Astrocyte of the cerebellum (primary cell): ENCODE measurements around the gene ATP6V0D1.

Experiments used
- DNase-seq: peaks from one replicate; pipeline ENCODE4 v3.0.0-alpha.2; 2011; ENCODE audit warnings: low read depth
- H3K4me3 ChIP-seq: 2 replicates; pipeline ENCODE4 v1.5.1; 2011; ENCODE audit warnings: mild to moderate bottlenecking, low read depth, low read length, moderate library complexity
- in situ Hi-C: cut with HindIII; loops from 2 replicates; pipeline ENCODE4 v1.10.0; 2017; ENCODE audit warnings: low sequenced_read_pairs
- TF ChIP-seq, protein P1 (sequence below): IDR thresholded peaks from 2 replicates; pipeline ENCODE4 v1.5.1; 2012; ENCODE audit warnings: low read length, low read depth, moderate library complexity, mild to moderate bottlenecking; ENCODE audit errors: missing control alignments

Gene ATP6V0D1

DNA sequence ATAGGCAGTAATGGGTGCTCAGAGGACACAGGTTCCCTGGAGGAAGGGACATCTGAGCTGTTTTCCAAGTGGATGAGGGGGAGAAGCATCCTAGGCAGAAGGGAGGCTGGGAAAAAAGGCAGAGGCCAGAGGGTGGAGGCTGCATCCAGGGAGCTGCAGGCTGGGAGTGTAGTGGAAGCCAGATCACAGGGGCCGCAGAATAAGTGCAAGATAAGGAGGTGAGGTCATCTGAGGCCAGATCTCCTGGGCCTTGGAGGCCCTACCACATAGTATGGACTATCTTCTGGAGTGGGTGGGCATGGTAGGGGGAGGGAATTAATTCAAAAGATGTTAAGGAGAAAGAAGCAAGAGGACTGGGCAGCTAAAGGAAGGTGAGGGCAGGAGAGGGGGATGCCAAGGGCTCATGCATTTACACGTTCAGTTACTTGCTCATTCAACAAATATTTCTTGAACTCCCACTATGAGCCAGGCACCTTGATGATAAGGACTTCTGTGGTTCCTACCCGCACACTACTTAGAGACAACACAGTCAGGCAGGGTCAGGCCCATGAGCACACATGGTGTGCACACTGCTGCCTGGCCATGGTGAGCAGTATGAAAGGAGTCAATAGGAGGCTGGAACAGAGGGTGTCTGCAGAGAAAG, 45.3 kb upstream of the ATP6V0D1 start:
- DNase-seq, result no peak
- TF ChIP-seq, protein P1, sequence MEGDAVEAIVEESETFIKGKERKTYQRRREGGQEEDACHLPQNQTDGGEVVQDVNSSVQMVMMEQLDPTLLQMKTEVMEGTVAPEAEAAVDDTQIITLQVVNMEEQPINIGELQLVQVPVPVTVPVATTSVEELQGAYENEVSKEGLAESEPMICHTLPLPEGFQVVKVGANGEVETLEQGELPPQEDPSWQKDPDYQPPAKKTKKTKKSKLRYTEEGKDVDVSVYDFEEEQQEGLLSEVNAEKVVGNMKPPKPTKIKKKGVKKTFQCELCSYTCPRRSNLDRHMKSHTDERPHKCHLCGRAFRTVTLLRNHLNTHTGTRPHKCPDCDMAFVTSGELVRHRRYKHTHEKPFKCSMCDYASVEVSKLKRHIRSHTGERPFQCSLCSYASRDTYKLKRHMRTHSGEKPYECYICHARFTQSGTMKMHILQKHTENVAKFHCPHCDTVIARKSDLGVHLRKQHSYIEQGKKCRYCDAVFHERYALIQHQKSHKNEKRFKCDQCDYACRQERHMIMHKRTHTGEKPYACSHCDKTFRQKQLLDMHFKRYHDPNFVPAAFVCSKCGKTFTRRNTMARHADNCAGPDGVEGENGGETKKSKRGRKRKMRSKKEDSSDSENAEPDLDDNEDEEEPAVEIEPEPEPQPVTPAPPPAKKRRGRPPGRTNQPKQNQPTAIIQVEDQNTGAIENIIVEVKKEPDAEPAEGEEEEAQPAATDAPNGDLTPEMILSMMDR, result no peak
- H3K4me3 ChIP-seq, result no peak overlapping the region
- in situ Hi-C loops, result no loop called here

DNA sequence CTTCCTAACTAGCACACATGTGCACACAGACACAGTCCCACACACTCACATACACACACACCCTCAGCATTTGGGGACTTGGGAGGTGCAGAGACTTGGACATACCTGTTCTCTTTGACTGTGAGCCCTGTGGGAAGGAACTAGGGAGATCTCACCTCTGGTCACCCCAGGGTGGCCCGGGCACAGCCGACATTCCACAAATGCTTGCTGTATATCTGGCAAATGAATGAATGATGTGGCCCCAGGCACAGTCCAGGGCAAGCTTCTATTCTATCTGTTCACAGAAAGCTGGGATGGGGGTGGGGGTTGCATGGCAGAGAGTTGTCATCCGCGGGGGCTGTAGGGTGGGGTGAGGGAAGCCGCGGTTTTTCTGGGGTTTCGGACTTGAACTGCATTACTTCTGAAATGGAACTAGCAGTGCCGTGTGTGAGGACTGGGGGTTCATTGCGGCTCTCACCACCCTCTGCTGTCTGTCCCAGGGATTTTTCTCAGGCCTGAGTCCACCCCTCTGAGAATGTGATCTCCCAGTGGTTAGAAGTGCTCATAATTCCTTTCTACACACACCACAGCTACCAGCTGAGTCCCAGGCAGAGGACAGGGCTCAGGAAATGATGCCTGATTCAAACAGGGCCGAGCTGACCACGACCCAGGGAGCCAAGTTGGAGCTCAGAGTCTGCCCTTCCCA, 44.4 kb upstream of the ATP6V0D1 start:
- TF ChIP-seq, protein P1, result peak; percentile 35
- H3K4me3 ChIP-seq, result no peak overlapping the region
- DNase-seq, result no peak
- in situ Hi-C loops, result no loop called here

DNA sequence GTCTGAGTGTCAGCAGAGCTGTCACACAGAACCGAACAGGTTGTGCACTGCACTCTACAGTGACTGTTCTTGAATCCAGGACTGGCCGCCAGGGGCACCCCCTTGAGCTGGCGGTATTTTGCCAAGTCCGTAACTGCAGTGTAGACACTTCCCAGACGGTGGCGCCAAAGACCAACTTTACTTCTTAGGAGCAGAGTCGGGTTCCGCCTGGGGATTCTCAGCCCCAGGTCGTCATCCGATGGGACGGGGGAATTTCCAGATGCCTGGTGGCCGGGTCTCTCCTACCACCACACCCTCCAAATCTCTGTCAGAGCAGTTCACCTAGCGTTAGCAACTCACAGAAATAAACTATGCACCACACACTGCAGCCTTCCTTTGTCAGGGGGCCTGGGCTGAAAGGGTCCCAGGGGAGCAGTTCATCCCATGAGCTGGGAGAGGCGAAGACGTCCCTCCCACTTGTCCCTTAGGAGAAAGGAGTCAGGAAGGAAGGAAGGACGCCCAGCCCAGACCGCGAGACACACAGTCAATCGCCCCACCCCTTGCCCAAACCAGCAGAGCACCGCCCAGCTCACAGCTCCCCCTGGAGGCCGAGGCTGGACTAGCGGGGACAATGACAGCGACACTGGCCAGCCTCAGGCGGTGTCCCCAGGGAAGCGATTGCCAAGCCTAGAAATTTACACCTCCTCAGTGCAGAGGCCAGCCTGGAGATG, 40.3 kb upstream of the ATP6V0D1 start:
- in situ Hi-C loops, result no loop called here
- TF ChIP-seq, protein P1, result peak; percentile 93
- DNase-seq, result peak; percentile 90

DNA sequence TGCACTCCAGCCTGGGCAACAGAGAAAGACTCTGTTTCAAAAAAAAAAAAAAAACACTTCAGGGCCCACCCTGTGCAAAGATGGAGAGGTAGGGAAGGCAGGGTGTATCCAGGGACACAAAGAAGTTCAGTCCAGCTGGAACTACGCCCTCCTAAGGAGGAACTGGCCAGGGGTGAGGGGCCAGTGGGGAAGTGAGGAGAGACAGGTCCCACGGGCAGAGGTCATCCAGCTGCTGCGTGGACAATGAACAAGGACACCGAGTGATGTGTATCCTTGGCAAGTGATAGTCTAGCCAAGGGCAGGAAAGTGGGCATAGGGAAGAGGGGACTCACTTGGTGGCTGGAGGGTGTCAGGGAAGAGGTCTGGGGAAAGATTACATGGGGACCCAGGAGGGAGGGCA, 38.3 kb upstream of the ATP6V0D1 start:
- H3K4me3 ChIP-seq, result no peak overlapping the region
- in situ Hi-C loops, result no loop called here

More for the DNA sequence above, 40.3 kb upstream of the ATP6V0D1 start:
- peak overlapping the region; percentile 56 for H3K4me3 ChIP-seq

DNA sequence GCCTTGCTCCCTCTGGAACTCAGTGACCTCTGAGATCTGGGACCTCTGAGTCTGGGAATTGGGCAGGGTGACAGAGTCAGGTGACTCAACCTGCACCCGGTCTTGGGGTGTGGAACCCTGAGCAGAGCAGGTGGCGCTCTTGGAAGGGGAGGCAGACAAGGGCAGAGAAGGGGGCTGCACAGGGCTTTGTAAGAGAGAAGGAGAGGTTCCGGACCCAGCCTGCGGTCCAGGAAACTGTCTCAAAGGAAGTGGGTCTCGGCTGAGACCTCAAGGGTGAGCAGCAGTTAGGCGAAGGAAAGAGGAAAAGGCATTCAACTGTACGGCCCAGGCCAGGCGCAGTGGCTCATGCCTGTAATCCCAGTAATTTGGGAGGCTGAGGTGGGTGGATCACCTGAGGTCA, 37.7 kb upstream of the ATP6V0D1 start:
- H3K4me3 ChIP-seq, result no peak overlapping the region
- DNase-seq, result no peak
- in situ Hi-C loops, result no loop called here
- TF ChIP-seq, protein P1, result no peak

More for the DNA sequence above, 38.3 kb upstream of the ATP6V0D1 start:
- TF ChIP-seq, protein P1, result no peak
- DNase-seq, result no peak

DNA sequence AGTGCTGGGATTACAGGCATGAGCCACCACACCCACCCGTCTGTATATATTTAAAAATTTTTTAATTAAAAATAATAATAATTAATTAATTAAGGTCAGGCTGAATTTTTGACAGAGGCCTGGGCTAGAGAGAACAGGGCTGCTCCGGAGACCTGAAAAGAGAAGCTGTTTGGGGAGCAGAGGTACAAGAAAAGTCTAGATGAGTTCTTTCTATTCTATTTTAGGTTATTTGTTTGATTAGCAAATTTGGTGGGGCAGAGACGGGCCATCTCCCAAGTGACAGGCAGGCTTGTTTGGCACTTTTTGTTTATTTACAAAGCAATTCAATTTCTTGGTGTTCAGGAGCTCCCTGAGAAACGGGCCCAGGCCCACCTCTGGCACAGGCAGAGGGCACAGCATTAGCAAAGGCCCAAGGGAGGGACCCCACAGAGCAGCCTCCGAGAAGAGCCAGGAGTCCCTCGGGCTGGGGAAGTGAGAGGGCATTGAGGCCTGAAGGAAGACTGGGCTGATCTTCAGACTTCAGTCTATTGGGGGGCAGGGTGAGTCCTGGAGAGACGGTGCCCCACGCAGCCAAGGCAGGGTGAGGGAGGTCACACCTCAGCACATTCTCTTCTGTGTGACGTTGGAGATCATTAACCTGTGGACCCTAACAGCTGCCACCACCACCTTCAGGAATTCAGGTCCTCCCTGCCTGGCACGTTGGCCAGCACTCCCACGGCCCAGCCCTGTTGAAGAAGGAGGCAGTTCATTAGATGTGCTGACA, 36.9 kb upstream of the ATP6V0D1 start:
- TF ChIP-seq, protein P1, result no peak
- H3K4me3 ChIP-seq, result no peak overlapping the region
- in situ Hi-C loops, result no loop called here
- no peak for DNase-seq
